Natural killer cell treated with Interleukin-12 subunit alpha and Interleukin-12 subunit beta and Interleukin-15 and Interleukin-18, amount 100 ng/mL, for 72 hours (primary cell): ENCODE results near the gene ROBO3. TPM values are rescaled to one million over a fixed set of nuclear protein-coding genes. Genes with fewer than 3 reads are reported as not detected.
A peak's percentile ranks its signal among the peaks of the same experiment; 100 is the strongest.

Experiments used
- ATAC-seq, 2 donors: fragments of 150-1000 bp; cut with Tn5 transposase in 1 of 2; sonication (Bioruptor Pico), chemical (Tn5 transposase) in 1 of 2; 2 replicates each; pipeline ENCODE4 v1.10.0; 2021
- DNase-seq: peaks from one replicate; pipeline ENCODE4 v3.0.0; 2022; ENCODE audit warnings: low spot score
- H3K27ac Mint-ChIP-seq, 2 donors: 1 replicate in 1 of 2; 2 replicates in 1 of 2; pipeline ENCODE4 v1.8.0; 2022; ENCODE audit warnings: mixed read lengths in 2 of 2, mild to moderate bottlenecking in 1 of 2, moderate library complexity in 1 of 2
- H3K27me3 Mint-ChIP-seq, 2 donors: 1 replicate in 1 of 2; 2 replicates in 1 of 2; pipeline ENCODE4 v1.8.0; 2022; ENCODE audit warnings: mixed read lengths in 2 of 2
- H3K36me3 Mint-ChIP-seq: one replicate; pipeline ENCODE4 v1.8.0; 2022; ENCODE audit warnings: mixed read lengths
- H3K4me1 Mint-ChIP-seq, 2 donors: 1 replicate in 1 of 2; 2 replicates in 1 of 2; pipeline ENCODE4 v1.8.0; 2022; ENCODE audit warnings: low read depth in 2 of 2, mixed read lengths in 2 of 2, mild to moderate bottlenecking in 1 of 2
- H3K4me3 Mint-ChIP-seq: one replicate; pipeline ENCODE4 v1.8.0; 2022; ENCODE audit warnings: mixed read lengths
- H3K9me3 Mint-ChIP-seq: 2 replicates; pipeline ENCODE4 v1.8.0; 2022; ENCODE audit warnings: mixed read lengths
- total RNA-seq, 2 donors: library from RNA; stranded (reverse); gene quantifications; one replicate each; pipeline ENCODE4 v1.2.3, GENCODE V29; 2022

ROBO3 gene
- total RNA-seq, 2 donors from 2014 or later = 5.3 to 7.9 TPM

DNA sequence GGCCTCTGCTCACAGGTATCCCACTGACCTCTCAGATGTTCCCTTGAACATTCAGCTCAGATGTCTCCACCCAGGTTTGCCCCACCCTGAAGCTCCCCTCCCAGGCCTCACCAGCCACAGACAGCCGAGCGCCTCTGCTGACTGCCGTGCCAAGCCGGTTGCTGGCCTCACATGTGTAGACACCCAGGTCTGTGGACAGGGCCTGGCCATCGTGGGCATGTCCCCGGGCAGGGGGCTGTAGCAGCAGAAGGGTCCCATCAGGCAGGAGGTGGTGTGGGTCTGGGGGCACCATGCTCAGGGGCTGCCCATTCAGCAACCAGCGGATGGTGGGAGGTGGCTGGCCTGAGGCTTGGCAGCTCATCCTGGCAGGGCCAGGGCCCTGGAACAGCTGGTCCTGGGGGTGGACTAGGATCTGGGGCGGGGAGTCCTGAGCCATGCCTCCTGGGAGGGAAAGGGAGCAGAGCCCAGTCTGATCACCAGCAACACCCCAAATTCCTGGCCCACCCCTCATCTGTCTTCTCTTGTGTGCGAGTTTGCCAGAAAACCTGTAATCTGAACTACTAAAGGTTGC is 31.7 kb downstream of the ROBO3 start:
- Mint-ChIP-seq H3K4me1 (no peaks in the 10 kb centered on the region), H3K4me3 (no peak overlapping the region)

DNA sequence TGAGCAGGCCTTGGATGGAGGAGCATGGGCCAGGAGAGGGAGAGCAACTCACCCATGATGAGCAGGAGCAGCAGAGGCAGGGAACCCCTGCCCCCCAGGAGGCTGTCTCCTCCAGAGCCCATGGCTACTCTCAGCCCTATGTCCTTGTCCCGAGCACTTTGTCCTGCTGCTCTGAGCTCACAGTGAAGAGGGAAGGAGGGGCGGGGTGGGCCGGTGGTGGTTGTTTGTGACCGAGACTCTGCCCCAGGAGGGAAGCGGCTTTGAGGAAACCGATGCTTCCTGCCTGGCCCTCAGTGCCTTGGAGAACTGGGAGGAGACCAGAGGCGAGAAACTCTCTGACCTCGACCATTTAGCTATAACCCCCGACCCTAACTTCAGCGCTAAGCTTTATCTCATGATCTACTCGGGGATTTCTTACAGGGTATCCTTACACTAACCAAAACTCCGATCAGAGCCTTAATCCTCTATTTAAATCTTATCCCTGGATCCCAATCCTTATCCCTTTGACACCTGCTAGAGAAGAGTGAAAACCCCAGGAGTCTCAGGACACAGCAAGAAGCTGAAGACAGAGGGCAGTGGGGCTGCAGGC is 32.5 kb downstream of the ROBO3 start, which contains the start of gene ROBO4:
Gene ROBO4 (minus strand): TSS at position 192 of the 589 bp plus-strand sequence. CDS start 70 bp downstream, at position 122.
- DNase-seq (no peak), ATAC-seq (peak in 1 of 2 donors; percentile 34)
- Mint-ChIP-seq H3K4me3 (no peak within 1 kb of the TSS), H3K36me3 (no peaks in the 10 kb centered on the region), H3K27ac (no peak within 1 kb of the TSS), H3K27me3 (peaks cover 20 to 31% of the 10 kb centered on the region in 2 donors), H3K9me3 (no peaks in the 10 kb centered on the region), H3K4me1 (no peaks in the 10 kb centered on the region)

More for the DNA sequence above, 31.7 kb downstream of the ROBO3 start:
- Mint-ChIP-seq H3K27ac (no peak overlapping the region), H3K9me3 (no peaks in the 10 kb centered on the region), H3K36me3 (no peaks in the 10 kb centered on the region), H3K27me3 (peaks cover 22 to 30% of the 10 kb centered on the region in 2 donors)
- DNase-seq = no peak
- ATAC-seq = no peak

DNA sequence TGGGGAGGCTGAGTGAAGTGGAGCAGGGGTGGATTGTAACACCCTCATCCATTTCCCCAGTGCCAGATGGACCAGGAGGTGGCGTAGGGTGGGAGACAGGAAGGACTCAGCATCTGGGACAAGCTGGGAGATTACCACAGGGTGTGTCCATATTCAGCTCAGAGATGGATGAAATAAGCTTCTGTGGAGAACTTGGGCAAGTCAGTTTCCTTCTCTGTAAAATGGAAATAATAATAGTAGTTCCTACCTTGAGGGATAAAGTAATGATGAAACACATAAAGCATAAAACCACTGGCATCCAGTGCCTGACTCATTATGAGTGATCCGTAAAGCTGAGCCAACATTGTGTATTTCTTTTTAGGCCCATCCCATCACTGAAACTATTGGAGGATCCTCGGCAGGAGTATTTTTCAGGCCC is 33.0 kb downstream of the ROBO3 start:
- no peak for ATAC-seq
- Mint-ChIP-seq H3K9me3 (no peaks in the 10 kb centered on the region), H3K36me3 (no peaks in the 10 kb centered on the region), H3K27me3 (peaks cover 24 to 33% of the 10 kb centered on the region in 2 donors), H3K4me1 (no peaks in the 10 kb centered on the region), H3K27ac (no peak overlapping the region), H3K4me3 (no peak overlapping the region)
- no peak for DNase-seq

DNA sequence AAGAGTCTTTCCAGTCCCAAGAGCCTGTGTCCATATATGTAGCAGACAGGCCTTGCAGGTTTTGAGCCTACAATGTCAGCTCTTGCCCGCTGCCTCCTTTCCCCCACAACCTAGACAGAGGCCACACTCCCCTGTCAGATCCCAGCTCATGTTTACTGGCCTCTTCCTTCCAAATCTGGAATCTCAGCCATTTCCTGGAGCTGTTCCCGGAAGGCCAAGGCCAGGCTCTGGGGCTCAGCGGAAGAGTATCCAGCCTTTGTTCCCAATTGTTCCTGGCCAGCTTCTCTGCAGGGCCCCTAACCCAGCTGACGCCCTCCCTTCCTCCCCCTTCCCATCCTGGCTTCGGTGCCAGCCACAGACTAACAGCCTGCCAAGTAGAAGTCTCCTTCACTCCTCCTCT is 33.5 kb downstream of the ROBO3 start:
- H3K9me3 Mint-ChIP-seq = no peaks in the 10 kb centered on the region
- H3K27ac Mint-ChIP-seq = no peak overlapping the region
- H3K4me3 Mint-ChIP-seq = no peak overlapping the region
- H3K36me3 Mint-ChIP-seq = no peaks in the 10 kb centered on the region
- peaks cover 25 to 36% of the 10 kb centered on the region in 2 donors for H3K27me3 Mint-ChIP-seq
- H3K4me1 Mint-ChIP-seq = no peaks in the 10 kb centered on the region
- no peak for ATAC-seq
- DNase-seq = no peak

DNA sequence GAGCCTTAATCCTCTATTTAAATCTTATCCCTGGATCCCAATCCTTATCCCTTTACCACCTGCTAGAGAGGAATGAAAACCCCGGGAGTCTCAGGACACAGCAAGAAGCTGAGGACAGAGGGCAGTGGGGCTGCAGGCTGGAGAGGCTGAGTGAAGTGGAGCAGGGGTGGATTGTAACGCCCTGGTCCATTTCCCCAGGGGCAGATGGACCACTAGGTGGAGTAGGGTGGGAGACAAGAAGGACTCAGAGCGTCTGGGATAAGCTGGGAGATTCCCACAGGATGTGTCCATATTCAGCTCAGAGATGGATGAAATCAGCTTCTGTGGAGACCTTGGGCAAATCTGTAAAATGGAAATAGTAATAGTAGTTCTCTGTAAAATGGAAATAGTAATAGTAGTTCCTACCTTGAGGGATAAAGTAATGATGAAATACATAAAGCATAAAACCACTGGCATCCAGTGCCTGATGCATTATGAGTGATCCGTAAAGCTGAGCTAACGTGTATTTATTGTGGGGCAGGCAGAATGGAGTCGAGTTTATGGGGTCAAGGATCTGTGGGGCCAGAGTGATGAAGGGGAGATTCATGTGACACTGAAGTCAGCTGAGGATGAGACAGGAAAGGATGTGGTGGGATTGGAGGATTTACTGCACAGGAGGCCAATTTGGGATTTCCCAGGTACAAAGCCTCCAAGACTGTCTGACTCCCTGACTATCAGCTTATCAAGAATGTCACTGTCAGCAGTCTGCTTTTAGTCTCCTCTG is 34.3 kb downstream of the ROBO3 start:
- Mint-ChIP-seq H3K27me3 (peaks cover 27 to 39% of the 10 kb centered on the region in 2 donors), H3K27ac (no peak overlapping the region), H3K4me1 (no peaks in the 10 kb centered on the region), H3K9me3 (no peaks in the 10 kb centered on the region), H3K4me3 (no peak overlapping the region), H3K36me3 (no peaks in the 10 kb centered on the region)
- ATAC-seq (no peak), DNase-seq (no peak)

DNA sequence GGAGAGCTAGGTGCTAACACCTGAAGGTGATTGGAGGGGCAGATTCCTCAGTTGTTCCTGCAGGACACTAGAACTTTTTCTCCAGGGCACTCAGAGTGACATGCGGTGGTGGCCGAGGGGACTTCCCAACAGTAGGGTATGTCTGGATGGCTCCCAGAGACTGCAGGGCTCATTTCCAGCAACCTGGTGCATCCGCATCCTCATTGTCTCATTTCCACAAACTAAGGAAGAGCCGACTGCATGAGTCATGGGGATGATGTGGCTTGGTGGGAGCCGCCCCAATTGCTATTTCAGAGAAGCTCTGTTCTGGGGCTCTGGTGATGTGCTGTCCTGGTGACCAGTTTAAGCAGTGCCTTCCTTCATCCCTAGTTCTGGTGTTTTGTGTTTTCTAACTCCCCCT is 35.2 kb downstream of the ROBO3 start:
- Mint-ChIP-seq H3K27ac (no peak overlapping the region), H3K27me3 (peaks cover 31 to 42% of the 10 kb centered on the region in 2 donors), H3K4me3 (no peak overlapping the region), H3K9me3 (no peaks in the 10 kb centered on the region), H3K4me1 (no peaks in the 10 kb centered on the region), H3K36me3 (no peaks in the 10 kb centered on the region)
- no peak for ATAC-seq
- no peak for DNase-seq

DNA sequence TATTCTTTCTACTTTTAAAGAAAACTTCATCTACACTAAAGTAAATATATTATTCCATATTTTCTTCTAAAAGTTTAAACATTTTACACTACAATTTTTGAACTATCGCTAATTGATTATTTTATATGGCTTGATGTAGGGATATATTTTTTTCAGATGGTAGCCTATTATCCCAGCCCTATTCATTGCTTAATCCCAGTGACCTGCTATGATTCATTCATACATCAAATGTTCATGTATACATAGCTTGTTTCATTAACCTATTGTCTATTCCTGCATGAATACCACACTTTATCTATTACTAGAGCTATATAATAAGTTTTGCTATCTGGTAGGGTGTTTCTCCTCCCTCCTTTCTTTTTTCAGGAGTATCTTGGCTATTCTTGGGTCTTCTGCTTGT is 37.4 kb downstream of the ROBO3 start:
- ATAC-seq = no peak
- H3K9me3 Mint-ChIP-seq = no peaks in the 10 kb centered on the region
- H3K27me3 Mint-ChIP-seq = peaks cover 35 to 43% of the 10 kb centered on the region in 2 donors

DNA sequence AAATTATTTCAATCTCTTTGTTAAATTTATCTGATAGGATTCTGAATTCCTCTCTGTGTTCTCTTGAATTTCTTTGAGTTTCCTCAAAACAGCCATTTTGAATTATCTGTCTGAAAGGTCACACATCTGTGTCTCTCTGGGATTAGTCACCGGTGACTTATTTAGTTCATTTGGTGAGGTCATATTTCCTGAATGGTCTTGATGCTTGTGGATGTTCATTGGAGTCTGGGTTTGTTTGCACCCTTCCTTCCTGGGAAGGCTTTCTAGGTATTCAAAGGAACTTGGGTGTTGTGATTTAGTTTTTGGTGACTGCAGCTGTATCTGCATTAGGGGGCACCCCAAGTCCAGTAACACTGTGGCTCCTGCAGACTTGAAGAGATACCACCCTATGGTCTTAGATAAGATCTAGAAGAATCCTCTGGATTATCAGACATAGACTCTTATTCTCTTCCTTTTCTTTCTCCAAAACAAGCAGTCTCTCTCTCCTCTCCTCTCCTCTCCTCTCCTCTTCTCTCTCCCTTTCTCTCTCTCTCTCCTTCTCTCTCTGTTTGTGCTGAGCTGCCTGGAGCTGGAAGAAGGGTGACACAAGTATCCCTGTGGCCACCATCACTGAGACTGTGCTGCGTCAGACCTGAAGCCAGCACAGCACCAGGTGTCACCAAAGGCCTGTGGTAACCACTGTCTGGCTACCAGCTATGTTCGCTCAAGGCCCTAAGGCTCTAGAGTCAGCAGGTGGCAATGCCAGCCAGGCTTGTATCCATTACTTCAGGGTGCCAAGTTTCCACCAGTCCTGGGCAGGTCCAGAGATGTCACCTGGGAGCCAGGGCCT is 50.5 kb downstream of the ROBO3 start:
- H3K4me3 Mint-ChIP-seq = no peak overlapping the region
- peaks cover 6 to 22% of the 10 kb centered on the region in 2 donors for H3K27me3 Mint-ChIP-seq
- H3K27ac Mint-ChIP-seq = no peak overlapping the region
- H3K4me1 Mint-ChIP-seq = peaks cover 0 to 3% of the 10 kb centered on the region in 2 donors
- peaks cover 4% of the 10 kb centered on the region for H3K36me3 Mint-ChIP-seq
- no peak for DNase-seq
- no peaks in the 10 kb centered on the region for H3K9me3 Mint-ChIP-seq
- no peak for ATAC-seq

More for the DNA sequence above, 37.4 kb downstream of the ROBO3 start:
- H3K4me1 Mint-ChIP-seq = no peaks in the 10 kb centered on the region
- H3K4me3 Mint-ChIP-seq = no peak overlapping the region
- DNase-seq = no peak
- no peak overlapping the region for H3K27ac Mint-ChIP-seq
- no peaks in the 10 kb centered on the region for H3K36me3 Mint-ChIP-seq

DNA sequence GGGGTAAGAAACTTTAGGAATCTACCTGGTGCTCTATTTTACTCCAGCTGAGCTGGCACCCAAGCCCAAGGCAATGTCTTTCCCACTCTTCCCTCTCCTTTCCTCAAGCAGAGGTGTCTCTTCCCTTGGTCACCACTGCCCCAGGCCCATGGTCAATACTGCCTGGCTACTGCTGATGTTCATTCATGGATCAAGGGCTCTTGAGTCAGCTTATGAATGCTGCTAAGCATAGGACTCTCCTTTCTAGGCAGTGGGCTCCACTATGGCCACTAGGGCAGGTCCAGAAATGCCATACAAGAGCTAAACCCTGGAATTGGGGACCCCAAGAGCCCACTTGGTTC is 51.1 kb downstream of the ROBO3 start:
- ATAC-seq (no peak), DNase-seq (no peak)
- peaks cover 6 to 22% of the 10 kb centered on the region in 2 donors for H3K27me3 Mint-ChIP-seq
- H3K36me3 Mint-ChIP-seq = peaks cover 4% of the 10 kb centered on the region
- no peak overlapping the region for H3K4me3 Mint-ChIP-seq
- peaks cover 0 to 3% of the 10 kb centered on the region in 2 donors for H3K4me1 Mint-ChIP-seq
- no peaks in the 10 kb centered on the region for H3K9me3 Mint-ChIP-seq
- no peak overlapping the region for H3K27ac Mint-ChIP-seq

DNA sequence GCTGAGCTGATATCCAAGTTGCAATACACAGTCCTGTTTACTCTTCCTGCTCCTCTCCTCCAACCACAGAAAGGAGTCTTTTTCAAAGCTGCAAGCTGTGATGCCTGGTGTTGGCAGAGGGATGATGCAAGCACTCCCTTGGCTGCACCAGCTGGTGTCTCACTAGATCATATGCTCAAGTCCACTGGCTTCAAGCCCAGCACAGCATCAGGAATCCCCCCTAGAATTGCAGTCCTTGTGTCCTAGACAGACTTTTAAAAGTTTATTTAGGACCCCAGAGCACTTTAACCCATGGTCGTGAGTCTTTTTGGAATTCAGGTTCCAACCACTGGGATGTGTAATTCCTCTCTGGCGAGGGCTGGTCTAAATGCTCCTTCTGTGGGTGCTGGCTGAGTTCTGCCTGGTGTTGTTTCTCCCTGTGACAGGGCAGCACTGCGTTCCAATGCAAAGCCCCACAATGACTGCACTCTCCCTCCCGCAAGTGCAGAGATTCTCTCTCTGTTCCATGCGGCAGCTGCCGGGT is 51.9 kb downstream of the ROBO3 start:
- ATAC-seq = no peak
- DNase-seq = no peak
- H3K4me3 Mint-ChIP-seq = no peak overlapping the region
- H3K4me1 Mint-ChIP-seq = peaks cover 0 to 3% of the 10 kb centered on the region in 2 donors
- no peak overlapping the region for H3K27ac Mint-ChIP-seq
- H3K36me3 Mint-ChIP-seq = no peaks in the 10 kb centered on the region
- H3K9me3 Mint-ChIP-seq = no peaks in the 10 kb centered on the region
- peaks cover 4 to 22% of the 10 kb centered on the region in 2 donors for H3K27me3 Mint-ChIP-seq

DNA sequence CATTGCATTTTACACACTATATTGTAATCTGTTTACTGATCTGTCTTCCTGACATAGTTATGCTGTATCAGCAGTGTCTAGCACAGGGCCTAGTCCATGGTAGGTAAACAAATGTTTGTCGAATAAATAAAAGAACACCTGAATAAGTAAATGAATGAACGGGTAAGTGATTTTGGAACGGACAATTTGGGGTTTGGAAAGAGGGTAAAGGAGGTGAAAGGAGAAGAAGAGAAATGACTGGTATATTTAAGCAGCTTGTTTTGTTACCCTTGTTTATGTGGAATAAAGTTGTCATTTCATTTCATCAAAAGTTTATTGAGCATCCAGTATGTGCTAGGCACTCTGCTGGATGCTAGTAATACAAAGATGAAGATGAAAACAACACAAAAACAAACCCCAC is 53.7 kb downstream of the ROBO3 start, which contains the start of gene HEPN1:
Gene HEPN1 (plus strand): TSS at position 301 of the 400 bp plus-strand sequence.
- Mint-ChIP-seq H3K4me3 (no peak within 1 kb of the TSS), H3K27ac (no peak within 1 kb of the TSS), H3K36me3 (no peaks in the 10 kb centered on the region), H3K27me3 (peaks cover 4 to 20% of the 10 kb centered on the region in 2 donors), H3K9me3 (peaks cover under 1% of the 10 kb centered on the region), H3K4me1 (peaks cover 0 to 10% of the 10 kb centered on the region in 2 donors)
- DNase-seq (no peak), ATAC-seq (no peak)

DNA sequence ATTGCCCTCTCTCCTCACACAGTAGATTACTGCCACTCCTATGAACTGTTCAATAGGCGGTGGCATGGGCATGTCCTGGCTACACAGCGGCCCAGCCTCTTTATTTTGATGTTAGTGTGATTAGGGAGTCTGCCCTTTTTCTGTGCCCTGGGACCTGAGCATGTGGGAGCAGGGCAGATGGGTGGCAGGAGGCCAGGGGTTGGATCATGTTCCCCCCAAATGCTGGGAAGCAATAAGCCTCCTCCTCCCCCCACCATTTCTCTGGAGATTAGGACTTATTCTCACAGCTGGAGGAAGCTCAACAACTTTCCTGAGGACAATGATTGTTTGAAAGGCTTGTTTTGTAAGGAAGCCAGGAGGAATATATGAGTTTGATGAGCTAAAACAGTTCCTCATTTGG is 54.7 kb downstream of the ROBO3 start:
- H3K27me3 Mint-ChIP-seq = peaks cover 4 to 14% of the 10 kb centered on the region in 2 donors
- H3K4me1 Mint-ChIP-seq = peaks cover 0 to 10% of the 10 kb centered on the region in 2 donors
- H3K4me3 Mint-ChIP-seq = no peak overlapping the region

DNA sequence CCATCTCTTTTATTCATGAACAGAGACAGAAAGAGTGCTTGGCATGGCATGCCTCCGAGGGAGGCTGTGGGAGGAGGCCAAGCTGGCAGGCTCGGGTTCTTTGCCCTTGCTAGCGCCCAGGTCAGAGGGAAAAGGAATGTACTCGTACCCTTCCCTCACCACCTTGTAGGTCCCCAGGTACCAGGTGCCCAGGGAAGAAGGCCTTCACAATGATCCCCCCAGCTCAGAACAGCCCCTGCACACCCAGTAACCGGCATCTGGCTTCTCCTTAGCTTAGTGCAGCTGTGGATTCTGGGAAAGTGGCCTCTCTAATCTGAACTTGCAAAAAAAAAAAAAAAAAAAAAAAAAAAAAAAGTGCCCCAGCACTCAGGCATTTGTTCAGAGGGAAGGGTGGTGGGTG is 55.1 kb downstream of the ROBO3 start:
- no peak overlapping the region for H3K4me3 Mint-ChIP-seq
- H3K36me3 Mint-ChIP-seq = no peaks in the 10 kb centered on the region
- peaks cover 2% of the 10 kb centered on the region for H3K9me3 Mint-ChIP-seq

More for the DNA sequence above, 54.7 kb downstream of the ROBO3 start:
- Mint-ChIP-seq H3K9me3 (peaks cover 2% of the 10 kb centered on the region), H3K27ac (no peak overlapping the region), H3K36me3 (no peaks in the 10 kb centered on the region)
- ATAC-seq = no peak
- no peak for DNase-seq

More for the DNA sequence above, 55.1 kb downstream of the ROBO3 start:
- H3K27me3 Mint-ChIP-seq = peaks cover 4 to 9% of the 10 kb centered on the region in 2 donors
- peaks cover 0 to 10% of the 10 kb centered on the region in 2 donors for H3K4me1 Mint-ChIP-seq
- peak overlapping the region in 1 of 2 donors; percentile 18 for H3K27ac Mint-ChIP-seq
- no peak for ATAC-seq
- no peak for DNase-seq
